Measurements from ENCODE around the gene COTL1.
"Not testable (repeated sequence)": the region's sequence is repeated elsewhere in the genome, so short reads cannot be mapped to it uniquely, and the experiment has no call there.

Gene COTL1

DNA sequence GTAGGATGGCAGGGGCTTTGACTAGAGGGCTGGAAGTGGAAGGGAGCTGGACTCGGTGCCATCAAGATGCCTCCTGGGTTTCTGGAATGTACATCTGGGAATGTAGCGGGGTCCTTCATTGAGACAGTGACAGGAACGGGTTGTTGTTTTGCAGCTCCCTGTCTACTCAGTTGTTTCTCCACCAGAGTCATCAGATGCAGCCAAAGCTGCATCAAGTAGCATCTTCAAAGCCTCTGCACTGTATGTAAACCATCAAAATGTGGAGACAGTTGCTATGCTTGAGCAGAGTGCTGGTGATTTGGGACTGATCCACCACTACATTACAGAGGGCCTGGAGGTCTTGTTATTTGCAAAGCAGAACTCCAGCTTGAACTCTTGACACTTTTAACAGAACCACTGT lies 88.3 kb downstream of the COTL1 start:
- Histone ChIP-seq H3K27me3 (ENCODE audit: low read length) (no peaks in the 10 kb centered on the region), H3K27ac (ENCODE audit: low read depth, low read length) (no peak overlapping the region), H3F3A (ENCODE audit: insufficient read depth) (no peaks in the 10 kb centered on the region), H3K9me3 (ENCODE audit: insufficient read depth, low read length) (no peaks in the 10 kb centered on the region), H2AFZ (ENCODE audit: low read depth, low read length, severe bottlenecking) (no peak overlapping the region), H3K9me2 (replicated peaks; ENCODE audit: insufficient read depth, low read length) (no peaks in the 10 kb centered on the region), H3K4me2 (ENCODE audit: low read depth, low read length, poor library complexity, severe bottlenecking) (no peak overlapping the region), H4K20me1 (ENCODE audit: low read depth, low read length) (no peaks in the 10 kb centered on the region), H3K36me3 (ENCODE audit: low read length) (no peaks in the 10 kb centered on the region), H3K9ac (ENCODE audit: low read length) (no peak overlapping the region), H3K79me2 (ENCODE audit: insufficient read depth, low read length) (no peaks in the 10 kb centered on the region), H3K4me3 (ENCODE audit: insufficient read depth, low read length, poor library complexity, severe bottlenecking) (no peak overlapping the region)
- TF ChIP-seq EZH2phosphoT487 (conservative IDR thresholded peaks at IDR 0.05; ENCODE audit: low read length): no peak
- TF ChIP-seq, protein P1, sequence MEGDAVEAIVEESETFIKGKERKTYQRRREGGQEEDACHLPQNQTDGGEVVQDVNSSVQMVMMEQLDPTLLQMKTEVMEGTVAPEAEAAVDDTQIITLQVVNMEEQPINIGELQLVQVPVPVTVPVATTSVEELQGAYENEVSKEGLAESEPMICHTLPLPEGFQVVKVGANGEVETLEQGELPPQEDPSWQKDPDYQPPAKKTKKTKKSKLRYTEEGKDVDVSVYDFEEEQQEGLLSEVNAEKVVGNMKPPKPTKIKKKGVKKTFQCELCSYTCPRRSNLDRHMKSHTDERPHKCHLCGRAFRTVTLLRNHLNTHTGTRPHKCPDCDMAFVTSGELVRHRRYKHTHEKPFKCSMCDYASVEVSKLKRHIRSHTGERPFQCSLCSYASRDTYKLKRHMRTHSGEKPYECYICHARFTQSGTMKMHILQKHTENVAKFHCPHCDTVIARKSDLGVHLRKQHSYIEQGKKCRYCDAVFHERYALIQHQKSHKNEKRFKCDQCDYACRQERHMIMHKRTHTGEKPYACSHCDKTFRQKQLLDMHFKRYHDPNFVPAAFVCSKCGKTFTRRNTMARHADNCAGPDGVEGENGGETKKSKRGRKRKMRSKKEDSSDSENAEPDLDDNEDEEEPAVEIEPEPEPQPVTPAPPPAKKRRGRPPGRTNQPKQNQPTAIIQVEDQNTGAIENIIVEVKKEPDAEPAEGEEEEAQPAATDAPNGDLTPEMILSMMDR (IDR thresholded peaks at IDR 0.05; ENCODE audit: insufficient read depth, low read length, poor library complexity, severe bottlenecking): no peak

DNA sequence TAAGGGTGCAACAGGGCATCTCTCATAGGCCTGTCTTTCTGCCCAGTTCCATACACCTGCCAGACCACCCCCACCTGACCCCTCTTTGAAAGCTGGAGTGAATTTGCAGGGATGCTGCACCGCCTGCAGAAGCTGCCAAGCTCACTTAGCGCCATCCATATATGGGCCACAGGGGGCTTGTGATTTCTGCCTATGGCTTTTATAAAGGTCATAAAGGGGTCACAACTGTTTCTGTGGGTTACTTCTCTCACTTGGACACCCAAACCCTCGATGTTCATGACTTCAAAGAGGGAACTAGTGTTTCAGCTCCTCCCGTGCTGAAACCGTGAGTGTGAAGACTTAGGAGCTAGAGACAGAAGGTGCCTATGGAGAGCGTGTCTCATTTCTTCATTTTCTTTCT lies 89.6 kb downstream of the COTL1 start:
- no peak for TF ChIP-seq EZH2phosphoT487 (conservative IDR thresholded peaks at IDR 0.05; ENCODE audit: low read length)
- no peaks in the 10 kb centered on the region for H3K9me3 ChIP-seq (ENCODE audit: insufficient read depth, low read length)
- no peak overlapping the region for H3K4me3 ChIP-seq (ENCODE audit: insufficient read depth, low read length, poor library complexity, severe bottlenecking)
- no peak overlapping the region for H3K9ac ChIP-seq (ENCODE audit: low read length)
- no peaks in the 10 kb centered on the region for H3F3A ChIP-seq (ENCODE audit: insufficient read depth)
- H3K27ac ChIP-seq (ENCODE audit: low read depth, low read length): no peak overlapping the region
- no peak overlapping the region for H2AFZ ChIP-seq (ENCODE audit: low read depth, low read length, severe bottlenecking)
- no peaks in the 10 kb centered on the region for H3K9me2 ChIP-seq (replicated peaks; ENCODE audit: insufficient read depth, low read length)
- H4K20me1 ChIP-seq (ENCODE audit: low read depth, low read length): no peaks in the 10 kb centered on the region
- H3K4me2 ChIP-seq (ENCODE audit: low read depth, low read length, poor library complexity, severe bottlenecking): no peak overlapping the region
- H3K79me2 ChIP-seq (ENCODE audit: insufficient read depth, low read length): no peaks in the 10 kb centered on the region
- no peaks in the 10 kb centered on the region for H3K27me3 ChIP-seq (ENCODE audit: low read length)
- H3K36me3 ChIP-seq (ENCODE audit: low read length): no peaks in the 10 kb centered on the region

DNA sequence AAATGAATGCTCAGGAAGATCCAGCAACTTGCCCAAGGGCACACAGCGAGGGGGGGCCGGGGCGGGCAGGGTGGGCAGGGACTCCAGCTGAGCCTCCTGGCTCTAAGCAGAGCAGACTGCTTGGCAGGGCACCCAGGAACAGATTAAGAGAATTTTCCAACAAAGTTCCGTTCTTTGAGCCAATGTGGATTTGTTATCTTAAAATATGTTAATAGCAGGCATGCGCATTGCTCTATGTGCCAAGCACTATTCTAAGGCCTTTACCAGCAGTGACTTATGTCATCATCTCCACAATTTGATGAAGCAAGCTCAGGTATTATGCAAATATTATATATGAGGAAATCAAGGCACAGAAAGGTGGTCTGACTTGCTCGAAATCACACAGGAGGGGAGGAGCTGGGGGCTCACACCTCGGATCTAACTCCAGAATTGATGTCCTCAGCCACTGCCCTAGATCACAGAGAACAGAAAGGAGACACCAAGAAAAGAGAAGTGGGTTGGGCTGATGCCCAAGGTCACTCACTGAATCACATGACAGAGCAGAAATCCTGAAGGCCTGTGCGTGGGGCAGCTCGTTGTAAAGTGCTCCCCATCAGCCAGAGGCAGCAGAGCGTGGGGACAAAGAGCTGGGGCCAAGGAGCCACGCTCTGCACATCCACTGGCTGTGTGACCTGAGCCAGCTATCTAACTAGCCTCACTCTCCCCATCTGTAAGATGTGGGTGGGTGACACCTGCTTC lies 90.2 kb downstream of the COTL1 start:
- no peaks in the 10 kb centered on the region for H3F3A ChIP-seq (ENCODE audit: insufficient read depth)
- H3K27ac ChIP-seq (ENCODE audit: low read depth, low read length): no peak overlapping the region
- H3K9ac ChIP-seq (ENCODE audit: low read length): no peak overlapping the region
- no peaks in the 10 kb centered on the region for H3K9me2 ChIP-seq (replicated peaks; ENCODE audit: insufficient read depth, low read length)
- H2AFZ ChIP-seq (ENCODE audit: low read depth, low read length, severe bottlenecking): no peak overlapping the region
- H4K20me1 ChIP-seq (ENCODE audit: low read depth, low read length): no peaks in the 10 kb centered on the region
- no peaks in the 10 kb centered on the region for H3K9me3 ChIP-seq (ENCODE audit: insufficient read depth, low read length)
- H3K27me3 ChIP-seq (ENCODE audit: low read length): no peaks in the 10 kb centered on the region
- H3K36me3 ChIP-seq (ENCODE audit: low read length): no peaks in the 10 kb centered on the region
- no peak for TF ChIP-seq EZH2phosphoT487 (conservative IDR thresholded peaks at IDR 0.05; ENCODE audit: low read length)
- TF ChIP-seq, protein P1 (IDR thresholded peaks at IDR 0.05; ENCODE audit: insufficient read depth, low read length, poor library complexity, severe bottlenecking): no peak
- no peaks in the 10 kb centered on the region for H3K79me2 ChIP-seq (ENCODE audit: insufficient read depth, low read length)
- H3K4me3 ChIP-seq (ENCODE audit: insufficient read depth, low read length, poor library complexity, severe bottlenecking): no peak overlapping the region
- no peak overlapping the region for H3K4me2 ChIP-seq (ENCODE audit: low read depth, low read length, poor library complexity, severe bottlenecking)

DNA sequence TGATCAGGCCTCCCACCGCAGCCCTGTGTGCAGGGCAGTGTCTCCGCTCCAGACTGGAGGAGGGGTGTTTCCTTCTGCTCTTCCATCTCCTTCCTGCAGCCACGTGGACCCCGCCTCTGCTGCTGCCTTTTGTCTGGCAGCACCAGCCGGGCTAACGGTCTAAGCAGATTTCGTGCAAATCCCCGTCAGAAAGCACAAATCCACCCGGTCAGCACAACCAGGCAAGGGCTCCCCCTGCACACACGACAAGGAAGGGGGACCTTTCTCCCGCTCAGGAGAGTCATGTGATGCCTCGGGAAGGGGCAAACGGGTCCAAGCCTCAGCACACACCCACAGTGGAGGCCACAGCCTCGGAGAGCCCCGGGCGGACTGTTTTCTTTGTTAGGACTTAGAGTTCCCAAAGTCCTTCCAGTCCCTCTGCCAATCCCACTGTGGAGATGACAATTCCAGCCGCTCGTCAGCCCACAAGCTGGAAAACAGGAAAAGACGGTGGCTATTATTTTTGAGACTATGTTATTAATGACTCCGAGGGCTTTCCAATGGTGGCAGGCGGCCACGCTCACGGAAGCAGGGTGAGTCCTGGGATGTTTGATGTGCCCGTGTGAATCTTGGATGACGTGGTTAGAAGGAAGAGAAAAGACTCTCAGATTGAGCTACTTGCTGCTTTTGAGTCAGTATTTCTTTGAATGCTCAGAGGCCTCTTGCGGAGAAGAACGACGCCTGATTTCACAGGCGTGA lies 90.9 kb downstream of the COTL1 start:
- H3K9me2 ChIP-seq (replicated peaks; ENCODE audit: insufficient read depth, low read length): no peaks in the 10 kb centered on the region
- H3K9me3 ChIP-seq (ENCODE audit: insufficient read depth, low read length): no peaks in the 10 kb centered on the region
- H3F3A ChIP-seq (ENCODE audit: insufficient read depth): no peaks in the 10 kb centered on the region
- H2AFZ ChIP-seq (ENCODE audit: low read depth, low read length, severe bottlenecking): no peak overlapping the region
- no peaks in the 10 kb centered on the region for H3K36me3 ChIP-seq (ENCODE audit: low read length)
- no peaks in the 10 kb centered on the region for H4K20me1 ChIP-seq (ENCODE audit: low read depth, low read length)
- no peak overlapping the region for H3K27ac ChIP-seq (ENCODE audit: low read depth, low read length)
- H3K4me2 ChIP-seq (ENCODE audit: low read depth, low read length, poor library complexity, severe bottlenecking): no peak overlapping the region
- H3K9ac ChIP-seq (ENCODE audit: low read length): no peak overlapping the region
- H3K79me2 ChIP-seq (ENCODE audit: insufficient read depth, low read length): no peaks in the 10 kb centered on the region
- H3K4me3 ChIP-seq (ENCODE audit: insufficient read depth, low read length, poor library complexity, severe bottlenecking): no peak overlapping the region
- TF ChIP-seq EZH2phosphoT487 (conservative IDR thresholded peaks at IDR 0.05; ENCODE audit: low read length): no peak
- TF ChIP-seq, protein P1 (IDR thresholded peaks at IDR 0.05; ENCODE audit: insufficient read depth, low read length, poor library complexity, severe bottlenecking): no peak
- no peaks in the 10 kb centered on the region for H3K27me3 ChIP-seq (ENCODE audit: low read length)

DNA sequence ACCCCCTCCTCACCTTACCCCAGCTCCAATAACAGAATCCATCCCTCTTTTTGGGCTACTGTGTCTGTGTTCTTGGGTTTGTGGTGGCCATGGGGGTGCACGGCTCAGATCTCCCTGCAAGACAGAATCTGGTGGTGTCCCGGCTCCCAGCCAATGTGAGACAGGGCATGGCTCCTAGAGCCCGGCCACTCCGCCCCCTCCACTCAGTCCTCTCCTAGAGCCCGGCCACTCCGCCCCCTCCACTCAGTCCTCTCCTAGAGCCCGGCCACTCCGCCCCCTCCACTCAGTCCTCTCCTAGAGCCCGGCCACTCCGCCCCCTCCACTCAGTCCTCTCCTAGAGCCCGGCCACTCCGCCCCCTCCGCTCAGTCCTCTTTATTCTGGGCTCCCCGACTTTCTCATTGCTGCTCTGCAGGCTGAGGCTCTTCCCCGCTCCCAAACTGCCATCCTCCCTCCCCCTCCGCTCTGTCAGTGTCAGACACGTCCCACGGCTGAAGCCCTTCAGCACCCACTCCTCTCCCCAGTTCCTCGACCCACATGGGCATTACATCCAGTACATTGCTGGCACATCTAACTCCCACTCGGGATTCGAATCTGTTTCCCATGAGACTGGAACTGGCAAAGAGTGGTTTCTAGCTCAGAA lies 92.8 kb downstream of the COTL1 start:
- H3K36me3 ChIP-seq (ENCODE audit: low read length); H3K27ac ChIP-seq (ENCODE audit: low read depth, low read length); H3K27me3 ChIP-seq (ENCODE audit: low read length); H3K9ac ChIP-seq (ENCODE audit: low read length); H3K9me3 ChIP-seq (ENCODE audit: insufficient read depth, low read length); H4K20me1 ChIP-seq (ENCODE audit: low read depth, low read length); H3K9me2 ChIP-seq (replicated peaks; ENCODE audit: insufficient read depth, low read length); H3K4me2 ChIP-seq (ENCODE audit: low read depth, low read length, poor library complexity, severe bottlenecking); H3K79me2 ChIP-seq (ENCODE audit: insufficient read depth, low read length); H3F3A ChIP-seq (ENCODE audit: insufficient read depth); H3K4me3 ChIP-seq (ENCODE audit: insufficient read depth, low read length, poor library complexity, severe bottlenecking); H2AFZ ChIP-seq (ENCODE audit: low read depth, low read length, severe bottlenecking): not testable (repeated sequence)
